Head of caudate nucleus (tissue), 42 donors: ENCODE data around the gene ANKDD1A.

Experiments
- DNase-seq, 42 donors: peaks; one replicate each; pipeline versions ENCODE4 v3.0.0 to v3.0.0-alpha.2; 2020 to 2021; ENCODE audit warnings: mixed read lengths in 7 of 42
- intact Hi-C: fragments of 100-400 bp; cut with DNase I; formaldehyde crosslinking; loops from one replicate; pipeline ENCODE4 v1.15.0; 2022

The ANKDD1A gene

DNA sequence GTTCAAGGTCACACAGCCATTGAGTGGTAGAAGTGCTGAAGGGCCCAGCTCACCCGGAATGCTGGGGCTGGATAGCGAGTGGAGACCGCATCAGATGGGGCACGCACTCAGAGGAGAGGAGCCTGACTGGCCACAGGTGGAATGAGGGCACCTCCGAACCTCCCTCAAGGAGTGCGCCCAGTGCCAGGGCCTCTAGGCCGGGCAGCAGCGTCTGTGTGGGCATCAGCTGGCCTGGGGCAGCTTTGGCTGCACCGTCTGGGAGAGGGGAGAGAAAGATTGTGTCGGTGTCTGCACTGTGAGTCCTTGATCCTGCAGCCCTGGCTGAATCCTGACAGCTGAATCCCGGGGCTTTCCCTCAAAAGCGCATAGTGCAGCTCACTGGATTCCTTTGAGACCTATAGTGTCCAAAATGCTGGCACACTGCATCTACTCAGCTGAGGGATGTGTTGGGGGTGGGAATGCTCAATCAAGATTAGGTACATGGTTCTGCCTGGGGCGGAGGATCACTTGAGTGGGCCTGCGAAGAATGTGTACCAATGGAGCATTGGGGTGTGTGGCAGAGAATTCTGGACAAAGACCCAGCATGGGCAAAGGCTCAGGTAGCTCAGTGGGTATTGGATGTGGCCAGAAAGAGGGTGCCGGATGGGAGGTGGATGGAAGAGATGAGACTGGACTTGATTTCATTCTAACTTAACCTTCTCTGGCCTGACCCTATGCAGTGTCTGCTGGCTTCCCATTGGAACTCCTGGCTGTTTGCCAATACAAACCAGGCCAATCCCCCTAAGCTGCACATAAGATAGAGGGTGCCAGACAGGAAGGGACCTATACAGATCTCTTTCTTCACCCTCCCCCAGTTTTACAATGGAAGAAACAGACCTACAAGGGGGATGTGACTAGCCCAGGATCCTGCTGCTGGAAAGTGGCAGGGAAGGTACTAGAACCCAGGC is 950 bp downstream of the ANKDD1A start:
- intact Hi-C loops: no loop called here
- no peak for DNase-seq

DNA sequence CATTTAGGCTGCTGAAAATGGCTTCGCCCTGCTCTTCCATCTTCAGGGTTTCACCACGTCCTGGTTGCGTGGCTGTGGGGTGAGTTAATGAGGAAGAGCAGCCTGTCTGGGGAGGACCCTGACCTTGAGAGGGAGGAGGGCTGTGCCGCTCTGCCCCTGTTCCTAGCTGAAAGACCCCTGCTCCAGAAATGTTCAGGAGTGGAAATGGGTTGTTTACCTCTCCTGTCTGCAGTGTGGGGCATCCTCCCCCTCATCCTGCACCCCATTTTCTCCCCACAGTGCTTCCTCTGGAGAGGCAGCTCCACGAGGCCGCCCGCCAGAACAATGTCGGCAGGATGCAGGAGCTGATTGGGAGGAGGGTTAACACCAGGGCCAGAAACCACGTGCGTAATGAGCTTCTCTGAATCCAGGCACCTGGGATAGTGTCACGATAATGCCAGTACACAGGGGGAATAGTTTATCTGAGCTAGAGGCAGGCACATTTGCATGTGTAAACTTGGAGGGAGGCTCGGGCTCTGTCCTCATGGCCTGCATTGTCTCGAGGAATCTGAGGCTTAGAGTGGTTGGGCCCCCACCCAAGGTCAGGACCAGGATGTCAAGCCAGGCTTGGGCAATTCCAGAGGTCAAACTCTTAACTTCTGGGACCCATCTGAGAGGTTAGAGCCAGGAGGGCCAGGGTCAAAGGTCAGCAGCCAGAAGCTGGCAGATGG is 4.0 kb downstream of the ANKDD1A start:
- DNase-seq: peak in 1 of 42 donors; percentile 29
- intact Hi-C loops: no loop called here

DNA sequence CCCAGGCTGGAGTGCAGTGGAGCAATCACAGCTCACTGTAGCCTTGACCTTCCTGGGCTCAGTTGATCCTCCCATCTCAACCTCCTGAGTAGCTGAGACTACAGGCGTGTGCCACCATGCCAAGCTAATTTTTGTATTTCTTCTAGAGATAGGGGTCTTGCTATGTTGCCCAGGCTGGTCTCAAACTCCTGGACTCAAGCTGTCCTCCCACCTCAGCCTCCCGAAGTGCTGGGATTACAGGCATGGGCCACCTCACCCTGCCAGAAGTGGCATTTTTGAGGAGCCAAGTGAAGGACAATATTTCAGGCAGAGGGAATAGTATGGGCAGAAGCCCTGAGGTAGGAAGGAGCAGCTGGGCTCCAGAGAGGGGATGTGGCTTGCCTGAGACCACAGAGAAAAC is 4.7 kb downstream of the ANKDD1A start:
- intact Hi-C loops: no loop called here
- no peak for DNase-seq

DNA sequence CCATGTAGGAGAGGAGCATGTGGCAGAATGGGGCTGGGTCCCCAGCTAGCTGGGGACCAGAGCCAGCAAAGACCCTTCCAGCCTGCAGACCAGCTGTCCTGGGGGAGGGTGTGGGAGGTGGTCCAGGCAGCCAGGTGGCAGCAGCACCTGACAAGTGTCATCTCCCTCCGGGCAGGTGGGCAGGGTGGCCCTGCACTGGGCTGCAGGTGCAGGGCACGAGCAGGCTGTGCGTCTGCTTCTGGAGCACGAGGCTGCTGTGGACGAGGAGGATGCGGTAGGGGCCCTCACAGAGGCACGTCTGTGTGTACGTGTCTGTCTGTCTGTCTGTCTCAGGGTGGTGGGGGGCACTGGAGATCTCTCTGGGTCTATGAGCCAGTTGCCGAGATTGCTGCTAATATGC is 5.5 kb downstream of the ANKDD1A start:
- intact Hi-C loops: no loop called here
- DNase-seq: peak in 1 of 42 donors; percentile 7

DNA sequence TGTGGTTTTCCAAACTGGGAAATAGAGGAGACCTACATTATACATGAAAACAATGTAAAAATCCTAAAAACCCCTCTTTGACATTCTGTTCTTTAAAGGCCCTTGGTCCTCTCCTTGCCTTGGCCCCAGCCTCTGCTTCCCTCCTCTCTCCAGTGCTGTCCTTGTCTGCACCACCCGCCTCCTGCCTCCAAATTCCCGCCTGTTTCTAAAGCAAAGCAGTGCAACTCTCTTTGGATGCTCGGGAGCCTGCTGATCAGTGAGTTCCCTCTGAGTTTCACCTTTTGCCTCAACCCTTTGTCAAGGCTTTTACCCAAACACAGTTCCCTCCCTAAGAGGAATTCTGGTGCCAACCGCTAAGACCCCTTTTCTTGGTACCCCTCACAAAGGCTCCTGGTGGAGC is 8.0 kb downstream of the ANKDD1A start:
- intact Hi-C loops: no loop called here
- DNase-seq: no peak

DNA sequence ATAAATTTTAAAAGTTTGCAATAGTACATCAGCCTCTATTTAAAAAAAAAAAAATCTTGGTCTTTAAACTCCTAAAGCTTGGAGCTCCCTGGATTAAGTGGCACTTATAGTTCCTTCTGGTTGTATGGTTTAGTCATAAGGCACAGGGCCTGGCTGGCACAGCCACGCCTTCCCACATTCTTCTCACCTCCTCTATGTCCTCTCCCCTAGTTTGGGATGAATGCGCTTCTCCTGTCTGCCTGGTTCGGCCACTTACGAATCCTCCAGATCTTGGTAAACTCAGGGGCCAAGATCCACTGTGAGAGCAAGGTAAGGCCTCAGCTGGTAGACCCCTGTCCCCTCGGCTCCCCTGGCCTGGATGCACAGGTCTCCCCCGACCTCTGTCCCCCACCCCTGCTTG is 10.0 kb downstream of the ANKDD1A start:
- peak in 1 of 42 donors; percentile 23 for DNase-seq
- intact Hi-C loops: no loop called here

DNA sequence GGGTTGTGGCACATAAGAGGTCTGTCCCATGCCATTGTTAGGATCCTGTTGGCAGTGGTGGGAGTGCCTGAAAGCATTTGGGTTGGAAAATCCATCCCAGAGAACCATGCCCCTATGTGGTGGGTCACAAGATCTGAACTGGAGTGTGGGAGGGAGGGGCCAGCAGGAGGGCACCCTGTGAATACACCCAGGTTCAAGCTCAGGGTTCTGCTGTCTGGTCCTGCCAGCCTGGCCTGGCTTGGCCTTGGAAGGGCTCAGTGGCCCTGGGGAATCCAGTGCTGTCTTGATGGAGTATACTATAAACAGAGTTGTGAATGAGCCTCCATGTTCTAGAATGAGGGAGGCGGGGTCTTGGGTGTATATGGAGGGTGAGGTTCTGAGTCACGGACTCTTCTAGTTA is 11.8 kb downstream of the ANKDD1A start:
- DNase-seq: no peak
- intact Hi-C loops: no loop called here

DNA sequence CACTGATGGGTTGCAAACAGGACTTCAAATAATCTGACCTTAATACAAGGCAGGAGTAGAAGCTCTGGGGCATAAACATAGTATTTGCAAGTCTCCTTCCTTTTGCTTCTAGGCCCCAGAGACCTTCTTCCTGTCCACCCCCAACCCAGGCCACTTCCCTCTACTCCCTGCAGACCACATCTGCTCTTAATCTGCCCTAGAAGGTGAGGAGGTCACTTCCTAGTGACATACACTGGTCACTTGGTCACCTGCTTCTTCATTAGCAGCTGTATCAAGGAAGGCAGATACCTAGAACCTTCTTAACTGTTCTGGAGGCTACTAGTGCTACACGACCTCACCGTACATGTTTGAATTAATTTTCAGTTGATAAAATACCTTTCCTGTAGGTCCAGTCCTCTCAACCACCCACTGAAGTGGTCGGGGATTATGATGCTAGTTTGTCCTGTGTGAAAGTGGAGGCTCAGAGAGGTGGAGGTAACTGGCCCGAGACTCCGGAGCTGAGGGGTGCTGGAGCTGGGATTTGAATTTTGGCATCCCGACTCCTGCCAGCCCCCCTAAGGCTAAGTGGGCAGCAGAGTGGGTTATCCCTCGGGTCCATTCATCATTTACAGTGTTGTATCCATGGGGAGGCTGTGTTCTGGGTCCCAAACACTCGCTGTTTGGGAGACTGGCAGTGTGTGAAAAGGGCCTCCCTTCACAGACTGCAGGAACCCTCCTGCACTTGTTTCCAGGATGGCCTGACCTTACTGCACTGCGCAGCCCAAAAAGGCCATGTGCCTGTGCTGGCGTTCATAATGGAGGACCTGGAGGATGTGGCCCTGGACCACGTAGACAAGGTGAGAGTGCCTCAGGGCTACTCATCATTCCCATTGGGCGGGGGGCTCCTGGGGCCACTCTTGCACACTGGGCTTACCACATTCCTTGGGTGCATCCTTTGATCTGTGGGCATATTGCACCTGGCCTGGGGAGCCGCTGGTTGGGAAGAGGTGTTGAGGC is 13.9 kb downstream of the ANKDD1A start:
- peak in 1 of 42 donors; percentile 6 for DNase-seq
- intact Hi-C loops: no loop called here

DNA sequence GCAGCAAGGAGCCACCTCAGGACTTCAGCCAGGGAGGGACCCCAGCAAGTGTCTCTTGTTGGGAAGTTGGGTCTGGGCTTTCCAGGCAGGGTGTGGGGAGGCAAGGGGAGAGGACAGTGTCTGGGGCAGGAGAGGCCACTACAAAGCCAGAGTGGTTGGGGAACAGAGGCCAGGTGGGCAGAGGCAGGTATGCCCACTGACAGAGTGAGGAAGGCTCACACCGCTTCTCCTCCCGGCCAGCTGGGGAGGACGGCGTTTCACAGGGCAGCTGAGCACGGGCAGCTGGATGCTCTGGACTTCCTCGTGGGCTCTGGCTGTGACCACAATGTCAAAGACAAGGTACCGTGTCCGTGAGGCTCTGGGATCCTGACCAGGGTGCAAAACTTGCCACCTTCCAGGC is 15.0 kb downstream of the ANKDD1A start:
- intact Hi-C loops: no loop called here
- peak in 1 of 42 donors; percentile 9 for DNase-seq

DNA sequence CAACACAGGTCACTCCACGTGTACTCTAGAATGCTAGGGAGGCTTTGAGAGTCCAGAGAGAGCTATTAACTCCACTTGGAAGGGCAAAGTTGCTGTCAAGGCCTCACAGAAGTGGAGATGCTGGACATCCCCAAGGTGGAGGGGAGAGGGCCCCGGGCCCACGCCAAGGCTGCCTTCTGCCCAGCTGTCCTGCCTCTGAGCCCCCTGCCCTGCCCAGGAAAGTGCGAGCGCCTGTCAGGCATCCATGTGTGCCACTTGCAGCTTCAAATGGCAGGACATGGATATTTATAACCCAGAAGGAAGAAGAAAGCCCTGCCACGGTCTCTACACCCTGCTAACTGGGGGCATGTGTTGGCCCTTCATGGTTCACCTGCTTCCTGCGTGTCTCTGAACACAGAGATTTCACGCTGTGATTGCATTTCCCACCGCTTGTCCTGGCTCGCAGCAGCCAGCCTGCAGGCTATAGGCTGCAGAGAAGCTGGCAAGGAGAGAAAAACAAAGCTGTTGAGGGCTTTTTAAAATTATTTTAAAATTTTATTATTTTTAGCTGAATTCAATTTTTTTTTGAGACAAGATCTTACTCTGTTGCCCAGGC is 17.0 kb downstream of the ANKDD1A start:
- intact Hi-C loops: no loop called here
- DNase-seq: peak in 3 of 42 donors; percentile 9 to 30 (median 29)

DNA sequence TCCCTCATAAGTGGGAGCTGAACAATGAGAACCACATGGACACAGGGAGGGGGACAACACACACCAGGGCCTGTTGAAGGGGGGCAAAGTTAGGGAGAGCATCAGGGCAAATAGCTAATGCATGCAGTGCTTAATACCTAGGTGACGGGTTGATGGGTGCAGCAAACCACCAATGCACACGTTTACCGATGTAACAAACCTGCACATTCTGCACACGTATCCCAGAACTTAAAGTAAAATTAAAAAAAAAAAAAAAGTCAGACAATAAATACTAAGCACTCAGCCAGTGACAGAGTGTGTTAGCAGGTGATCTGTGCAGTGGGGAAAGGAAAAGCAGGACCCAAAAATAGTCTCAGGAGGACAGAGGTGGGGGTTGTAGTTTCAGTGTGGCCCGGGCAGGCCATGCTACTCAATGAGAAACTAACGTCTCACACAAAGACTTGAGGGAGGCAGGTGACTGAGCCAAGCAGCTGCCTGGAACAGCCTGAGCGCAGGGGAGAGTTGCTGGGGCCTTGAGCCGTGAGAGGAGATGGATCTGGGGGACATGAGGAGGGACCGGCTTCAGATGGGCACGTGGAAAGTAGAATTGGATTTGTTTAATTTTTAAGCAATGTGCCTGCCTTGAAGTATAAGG is 18.4 kb downstream of the ANKDD1A start:
- intact Hi-C loops: no loop called here
- DNase-seq: peak in 4 of 42 donors; percentile 3 to 29 (median 8)

DNA sequence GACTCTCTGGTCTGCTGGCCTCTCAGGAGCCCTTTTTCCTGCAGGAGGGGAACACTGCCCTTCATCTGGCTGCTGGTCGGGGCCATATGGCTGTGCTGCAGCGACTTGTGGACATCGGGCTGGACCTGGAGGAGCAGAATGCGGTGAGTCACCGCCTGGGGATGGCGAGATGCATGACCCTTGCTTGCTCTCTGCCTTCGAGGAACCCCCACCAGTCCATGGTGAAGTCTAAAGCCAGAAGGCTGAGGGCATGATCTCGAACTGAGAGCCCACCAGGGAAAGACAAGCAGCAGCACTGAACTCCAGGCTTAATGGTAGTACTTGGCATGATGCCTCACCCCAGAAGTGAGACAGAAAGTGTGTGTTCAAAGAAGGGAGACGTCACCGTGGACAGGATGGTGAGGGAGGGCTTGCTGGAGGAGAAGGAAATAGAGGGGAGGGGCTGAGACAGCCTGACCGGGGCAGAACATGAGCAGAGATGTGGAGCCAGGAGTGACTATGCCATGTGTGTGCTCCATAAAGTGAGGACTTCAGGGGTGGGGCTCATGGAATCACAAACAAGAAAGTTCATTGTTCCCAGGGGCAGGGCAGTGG is 19.2 kb downstream of the ANKDD1A start:
- intact Hi-C loops: no loop called here
- DNase-seq: peak in 4 of 42 donors; percentile 2 to 34 (median 20)

DNA sequence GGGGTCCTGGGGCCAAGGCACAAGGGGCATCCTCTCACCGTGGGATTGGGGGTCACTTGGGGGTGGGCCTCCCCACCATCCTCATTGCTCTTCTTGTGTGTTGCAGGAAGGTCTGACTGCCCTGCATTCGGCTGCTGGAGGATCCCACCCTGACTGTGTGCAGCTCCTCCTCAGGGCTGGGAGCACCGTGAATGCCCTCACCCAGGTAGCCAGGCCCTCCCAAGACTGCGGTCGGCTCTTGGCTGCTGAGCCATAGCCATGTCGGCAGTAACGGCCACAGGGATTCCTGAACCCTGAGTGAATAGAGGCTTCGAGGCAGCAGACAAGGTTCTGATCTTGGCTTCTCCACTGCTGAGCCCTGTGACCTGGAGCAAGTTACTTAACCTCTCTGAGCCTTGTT is 19.7 kb downstream of the ANKDD1A start:
- peak in 4 of 42 donors; percentile 9 to 32 (median 19) for DNase-seq
- intact Hi-C loops: no loop called here

DNA sequence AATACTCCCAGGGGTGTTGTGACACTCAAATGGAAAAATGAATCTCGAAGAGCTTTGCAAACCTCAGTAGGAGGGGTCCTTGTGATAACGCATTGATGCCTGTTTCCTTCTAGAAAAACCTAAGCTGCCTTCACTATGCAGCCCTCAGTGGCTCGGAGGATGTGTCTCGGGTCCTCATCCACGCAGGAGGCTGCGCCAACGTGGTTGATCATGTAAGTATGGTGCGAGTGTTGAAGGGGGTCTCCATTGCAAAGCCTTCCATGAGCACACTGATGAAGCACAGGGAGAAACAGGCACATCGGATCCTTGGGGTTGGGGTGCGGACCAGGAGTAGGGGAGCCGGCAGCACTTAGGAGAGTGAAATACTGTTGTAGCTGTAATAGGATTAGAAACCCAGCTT is 22.3 kb downstream of the ANKDD1A start:
- DNase-seq: peak in 4 of 42 donors; percentile 6 to 21 (median 12)
- intact Hi-C loops: no loop called here

DNA sequence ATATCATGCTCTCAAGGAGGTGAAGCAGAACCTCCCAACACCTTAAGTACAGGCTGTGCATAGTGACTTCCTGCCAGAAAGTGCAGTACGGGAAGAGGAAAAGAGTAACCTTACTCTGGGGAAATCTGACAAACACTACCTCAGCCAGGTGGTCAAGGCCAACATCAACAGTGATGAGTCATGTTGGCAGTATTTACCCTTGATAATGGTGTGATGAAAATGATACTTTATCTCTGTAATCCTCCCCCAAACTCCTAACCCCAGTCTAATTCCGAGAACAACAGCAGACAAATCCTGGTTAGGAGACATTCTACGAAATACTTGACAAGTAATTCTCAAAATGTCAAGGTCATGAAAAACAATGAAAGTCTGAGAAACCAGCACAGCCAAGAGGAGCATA is 26.5 kb downstream of the ANKDD1A start:
- DNase-seq: peak in 1 of 42 donors; percentile 7
- intact Hi-C loops: no loop called here

DNA sequence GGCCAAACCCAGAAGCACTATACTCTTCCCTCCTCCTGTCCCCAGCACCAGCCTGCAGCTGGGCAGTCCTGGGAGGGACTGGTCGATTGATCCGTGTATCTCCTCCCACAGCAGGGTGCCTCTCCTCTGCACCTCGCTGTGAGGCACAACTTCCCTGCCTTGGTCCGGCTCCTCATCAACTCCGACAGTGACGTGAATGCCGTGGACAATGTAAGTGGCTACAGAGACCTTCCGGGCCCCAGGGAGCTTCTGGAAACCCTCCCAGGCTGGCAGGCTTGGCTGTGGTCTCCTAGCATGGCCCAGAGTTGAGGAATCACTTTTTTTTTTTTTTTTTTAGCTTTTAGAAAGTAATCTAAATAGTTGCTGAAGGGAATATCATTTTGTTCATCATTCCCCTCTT is 30.7 kb downstream of the ANKDD1A start:
- DNase-seq: peak in 1 of 42 donors; percentile 33
- intact Hi-C loops: no loop called here

DNA sequence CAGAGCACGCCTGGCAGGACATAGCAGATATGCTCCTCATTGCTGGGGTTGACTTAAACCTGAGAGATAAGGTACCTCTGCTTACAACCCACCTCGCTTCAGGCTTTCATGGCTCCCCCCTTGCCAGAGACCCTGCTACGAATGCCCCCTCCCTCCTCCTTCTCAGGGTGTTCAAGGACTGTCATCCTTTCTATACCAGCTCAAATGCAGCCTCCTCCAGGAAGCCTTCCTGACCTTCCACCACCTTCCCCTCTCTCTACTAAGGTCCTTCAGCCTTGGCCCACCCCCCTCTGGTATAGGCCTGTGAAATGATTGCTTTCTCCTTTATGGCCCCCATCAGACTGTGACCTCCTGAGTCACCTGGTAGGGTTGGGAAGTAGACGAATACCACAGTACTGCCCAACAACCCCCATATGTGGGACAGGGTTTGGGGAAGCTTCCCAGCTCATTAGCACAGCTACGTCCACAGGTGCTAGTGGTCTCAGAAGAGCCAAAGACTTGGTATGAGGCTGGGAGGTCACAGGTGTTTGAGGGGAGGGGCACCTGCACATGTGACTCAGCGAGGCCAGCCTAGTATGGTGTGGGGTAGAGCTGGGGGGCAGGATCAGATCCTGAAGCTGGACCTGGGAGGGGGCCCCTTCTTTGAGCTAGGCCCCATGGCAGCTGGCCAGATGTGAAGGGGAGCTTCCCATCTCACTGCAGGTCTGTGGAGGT is 32.0 kb downstream of the ANKDD1A start:
- intact Hi-C loops: no loop called here
- peak in 1 of 42 donors; percentile 22 for DNase-seq
